Measurements from ENCODE around the gene TMEM161A. TPM values are rescaled to one million over a fixed set of nuclear protein-coding genes. Genes with fewer than 3 reads are reported as not detected.
A peak's percentile ranks its signal among the peaks of the same experiment; 100 is the strongest.
"Not testable (repeated sequence)": the region's sequence is repeated elsewhere in the genome, so short reads cannot be mapped to it uniquely, and the experiment has no call there.

Gene TMEM161A
- polyA plus RNA-seq (ENCODE audit: insufficient read length in 4 of 4), result 10 to 100 TPM; 24.7 to 46.3 (median 31.9) TPM

- peak; percentile 95 to 98 (median 96) for DNase-seq (ENCODE audit: low read depth in 4 of 4, low spot score in 3 of 4)
Measured at GRCh38 chr19:19138109-19138981, at the start of gene TMEM161A. TSS of gene TMEM161A (minus strand) at chr19:19138478. CDS start at chr19:19138428, 50 bp downstream.

DNA sequence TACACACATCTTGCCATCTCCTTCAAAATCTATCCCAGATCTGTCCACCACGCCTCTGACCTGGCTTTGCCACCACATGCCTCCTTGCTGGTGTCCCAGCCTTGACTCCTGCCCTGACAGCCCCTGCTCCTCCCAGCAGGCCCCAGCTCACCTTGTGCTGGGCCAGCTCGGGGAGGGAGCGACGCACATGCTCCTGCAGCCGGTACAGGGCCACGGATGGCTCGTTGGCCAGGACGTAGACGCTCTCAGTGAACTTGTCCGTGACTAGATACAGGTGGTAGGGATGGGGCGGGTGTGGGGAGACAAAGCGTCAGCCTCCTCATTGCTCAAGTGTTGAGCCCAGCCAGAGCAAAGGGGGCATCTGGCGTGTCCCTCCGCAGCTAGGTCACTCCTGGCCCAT is 48.5 kb upstream of the TMEM161A start:
- no peak for DNase-seq (ENCODE audit: low read depth in 4 of 4, low spot score in 3 of 4)

DNA sequence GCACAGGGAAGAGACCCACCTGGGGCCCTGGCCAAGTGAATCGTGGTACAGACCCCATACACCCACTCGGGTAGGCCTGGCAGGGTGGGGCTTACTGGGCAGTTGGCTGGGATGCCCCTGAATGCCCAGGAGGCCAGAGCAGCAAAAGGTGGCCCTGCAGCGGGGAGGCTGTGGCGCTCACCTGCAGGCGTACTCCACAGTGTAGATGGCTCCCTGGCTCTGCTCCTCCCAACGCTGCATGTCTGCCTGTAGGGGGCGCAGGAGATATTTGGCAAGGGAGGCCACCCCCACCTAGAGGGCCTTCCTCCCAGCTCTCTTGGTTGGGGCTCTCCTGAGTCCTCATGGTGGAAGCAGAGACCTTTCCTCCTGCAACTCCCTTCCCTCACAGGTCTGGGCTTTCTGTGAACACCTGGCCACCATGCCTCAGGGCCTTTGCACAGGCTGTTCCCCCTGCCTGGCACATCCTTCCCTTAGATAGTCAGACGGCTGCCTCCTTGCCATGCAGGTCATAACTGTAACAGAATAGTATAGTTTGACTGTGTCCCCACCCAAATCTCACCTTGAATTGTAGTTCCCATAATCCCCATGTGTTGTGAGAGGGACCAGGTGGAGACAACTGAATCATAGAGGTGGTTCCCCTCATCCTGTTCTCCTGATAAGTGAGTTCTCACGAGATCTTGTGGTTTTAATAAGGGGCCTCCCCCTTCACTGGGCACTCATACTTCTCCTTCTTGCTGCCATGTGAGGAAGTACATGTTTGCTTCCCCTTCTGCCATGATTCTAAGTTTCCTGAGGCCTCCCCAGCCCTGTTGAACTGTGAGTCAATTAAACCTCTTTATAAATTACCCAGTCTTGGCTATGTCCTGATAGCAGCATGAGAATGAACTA is 47.8 kb upstream of the TMEM161A start:
- no peak for DNase-seq (ENCODE audit: low read depth in 4 of 4, low spot score in 3 of 4)

DNA sequence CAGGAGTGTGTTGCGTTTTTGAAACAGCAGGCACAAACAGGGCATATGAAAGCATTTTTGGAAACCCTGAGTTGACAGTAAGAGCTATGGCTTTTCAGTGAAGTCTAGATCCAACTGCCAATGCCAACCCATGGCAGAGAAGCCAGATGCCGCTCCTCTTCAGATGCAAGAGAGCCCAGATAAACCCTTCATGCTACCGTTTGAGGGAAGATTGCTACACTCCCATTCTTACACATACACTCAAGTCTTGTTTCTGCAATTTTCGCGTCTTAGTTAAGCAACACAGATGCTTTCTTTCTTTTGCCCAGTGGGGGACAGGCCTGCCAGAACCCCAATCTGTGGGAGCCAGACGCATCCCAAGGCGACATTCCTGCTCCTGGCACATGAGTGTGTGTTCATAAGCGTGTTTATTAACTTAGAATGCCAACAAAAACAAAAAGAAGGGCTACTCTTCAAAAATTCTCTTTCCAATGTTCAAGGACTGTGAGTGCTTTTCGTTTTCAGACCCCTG is 43.3 kb upstream of the TMEM161A start:
- no peak for DNase-seq (ENCODE audit: low read depth in 4 of 4, low spot score in 3 of 4)

GRCh38 chr19:19179548-19180441 is 41.5 kb upstream of the TMEM161A start:
- DNase-seq (ENCODE audit: low read depth in 4 of 4, low spot score in 3 of 4), result no peak

DNA sequence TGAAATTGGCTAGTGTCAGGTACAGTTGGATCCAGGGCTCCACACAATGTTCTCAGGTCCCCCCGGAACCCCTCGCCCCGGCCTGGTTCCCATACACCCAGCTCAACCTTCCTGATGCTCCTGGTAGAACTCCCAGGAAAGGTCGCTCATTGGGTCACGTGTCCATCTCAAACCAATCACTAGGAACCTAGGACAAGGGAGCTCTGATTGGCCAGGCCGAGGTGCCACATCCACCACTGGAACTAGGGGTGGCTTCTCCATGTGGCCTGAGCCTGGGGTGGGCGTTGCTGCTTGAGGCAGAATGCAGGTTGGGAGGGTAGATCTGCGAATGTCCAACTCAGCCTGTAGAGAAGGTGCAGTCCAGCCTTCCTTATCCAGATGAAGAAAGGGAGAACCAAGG is 38.7 kb upstream of the TMEM161A start:
- DNase-seq (ENCODE audit: low read depth in 4 of 4, low spot score in 3 of 4), result no peak

GRCh38 chr19:19173243-19173642 is 35.0 kb upstream of the TMEM161A start:
- DNase-seq (ENCODE audit: low read depth in 4 of 4, low spot score in 3 of 4), result not testable (repeated sequence)

- no peak for DNase-seq (ENCODE audit: low read depth in 4 of 4, low spot score in 3 of 4)
Measured at GRCh38 chr19:19171821-19172532, 33.7 kb upstream of the TMEM161A start.

GRCh38 chr19:19170873-19171672 is 32.8 kb upstream of the TMEM161A start:
- DNase-seq (ENCODE audit: low read depth in 4 of 4, low spot score in 3 of 4), result no peak

GRCh38 chr19:19170053-19170872 is 32.0 kb upstream of the TMEM161A start, which contains the start of gene MEF2B:
TSS of gene MEF2B (minus strand) at chr19:19170263. CDS start at chr19:19150735, 19,528 bp downstream.
- peak in 3 of 4 donors; percentile 38 to 49 (median 43) for DNase-seq (ENCODE audit: low read depth in 4 of 4, low spot score in 3 of 4)

GRCh38 chr19:19169236-19170052 is 31.2 kb upstream of the TMEM161A start:
- DNase-seq (ENCODE audit: low read depth in 4 of 4, low spot score in 3 of 4), result no peak

- DNase-seq (ENCODE audit: low read depth in 4 of 4, low spot score in 3 of 4), result no peak
Measured at GRCh38 chr19:19167612-19168011, 29.3 kb upstream of the TMEM161A start.

- DNase-seq (ENCODE audit: low read depth in 4 of 4, low spot score in 3 of 4), result no peak
Measured at GRCh38 chr19:19165396-19165795, 27.1 kb upstream of the TMEM161A start.

GRCh38 chr19:19162495-19162894 is 24.2 kb upstream of the TMEM161A start:
- DNase-seq (ENCODE audit: low read depth in 4 of 4, low spot score in 3 of 4), result no peak

- no peak for DNase-seq (ENCODE audit: low read depth in 4 of 4, low spot score in 3 of 4)
Measured at GRCh38 chr19:19160461-19161035, 22.3 kb upstream of the TMEM161A start.

DNA sequence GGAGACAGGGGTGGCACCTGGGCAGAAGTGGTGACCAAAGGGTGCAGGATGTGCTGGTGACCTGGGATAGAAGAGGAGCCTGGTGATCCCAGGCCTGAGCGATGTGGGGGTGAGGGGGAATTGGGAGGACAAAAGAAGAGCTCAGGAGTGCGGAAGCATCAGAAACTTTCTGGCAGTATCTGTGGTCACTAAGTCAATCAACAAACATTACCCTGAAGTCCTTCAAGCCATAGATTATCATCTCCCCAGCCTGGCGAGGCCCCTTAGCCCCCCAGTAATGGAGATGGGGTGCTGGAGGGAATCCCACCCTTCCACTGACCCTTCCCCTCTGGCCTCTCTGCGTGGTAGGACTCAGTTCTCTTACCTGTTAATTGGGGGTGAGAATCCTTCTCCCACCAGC is 21.3 kb upstream of the TMEM161A start:
- DNase-seq (ENCODE audit: low read depth in 4 of 4, low spot score in 3 of 4), result no peak
